Esophagus squamous epithelium (tissue), 5 donors: Measurements from ENCODE around the gene SIM1. TPM values are rescaled to one million over a fixed set of nuclear protein-coding genes. Genes with fewer than 3 reads are reported as not detected.
A peak's percentile ranks its signal among the peaks of the same experiment; 100 is the strongest.

Experiments
- DNase-seq: peaks from one replicate; lab custom pipeline; 2025; lab: John Stamatoyannopoulos, UW
- H3K27ac ChIP-seq, 4 donors: fragments of 200-600 bp; sonication (generic); one replicate each; pipeline ENCODE4 v1.5.1; 2016 to 2019; ENCODE audit warnings: mild to moderate bottlenecking in 1 of 4
- H3K27me3 ChIP-seq, 4 donors: fragments of 200-600 bp; sonication (generic); 1 replicate in 3 of 4; 2 replicates in 1 of 4; pipeline versions ENCODE4 v1.5.1 to v1.6.0; 2017 to 2021; ENCODE audit warnings: antibody characterized with exemption in 1 of 4
- H3K36me3 ChIP-seq, 3 donors: fragments of 200-600 bp; sonication (generic); one replicate each; pipeline ENCODE4 v1.5.1; 2016 to 2019
- H3K4me1 ChIP-seq, 3 donors: fragments of 200-600 bp; sonication (generic); one replicate each; pipeline ENCODE4 v1.5.1; 2017 to 2019
- H3K4me3 ChIP-seq, 4 donors: fragments of 200-600 bp; sonication (generic); 1 replicate in 3 of 4; 2 replicates in 1 of 4; pipeline ENCODE4 v1.5.1; 2016 to 2019; ENCODE audit warnings: mild to moderate bottlenecking in 2 of 4, moderate library complexity in 1 of 4
- H3K9me3 ChIP-seq, 3 donors: fragments of 200-600 bp; sonication (generic); one replicate each; pipeline ENCODE4 v1.5.1; 2016 to 2019
- CTCF ChIP-seq, 6 experiments: fragments of 450-650 bp in 4 of 6; fragments of 200-600 bp in 2 of 6; sonication (generic) in 2 of 6; IDR thresholded peaks; one replicate each; pipeline ENCODE4 v1.5.1; 2016 to 2019; ENCODE audit warnings: antibody characterized with exemption in 6 of 6, mild to moderate bottlenecking in 4 of 6, moderate library complexity in 4 of 6
- POLR2A ChIP-seq, 4 donors: fragments of 450-650 bp; IDR thresholded peaks; one replicate each; pipeline ENCODE4 v1.6.1; 2017; ENCODE audit warnings: antibody characterized with exemption in 4 of 4, mild to moderate bottlenecking in 4 of 4, moderate library complexity in 3 of 4
- WGBS, 2 donors: methylation state at CpG; one replicate each; pipeline ENCODE4 v1.1.5; 2018; 5-methylcytosine and 5-hydroxymethylcytosine counted together
- intact Hi-C: fragments of 100-400 bp; cut with DNase I; formaldehyde crosslinking; loops from one replicate; pipeline ENCODE4 v1.15.0; 2022
- total RNA-seq, 4 donors: library from RNA; depleted of rRNA; stranded (reverse); fragments of >200 nt; gene quantifications; one replicate each; pipeline ENCODE4 v1.1.0, GENCODE V29; 2016
- donor health status: DM: yes; HTN: yes; CAD: no.

Gene SIM1
- total RNA-seq, 4 donors from 2014 or later: under 0.01 TPM; not detected in 3

GRCh38 chr6:100467129-100468015 lies 2.7 kb upstream of the SIM1 start:
- no peak overlapping the region for H3K4me3 ChIP-seq
- H3K9me3 ChIP-seq: no peaks in the 10 kb centered on the region
- H3K4me1 ChIP-seq: peaks cover 0 to 38% (median 14%) of the 10 kb centered on the region in 3 donors
- H3K36me3 ChIP-seq: no peaks in the 10 kb centered on the region
- no peak for DNase-seq
- intact Hi-C loops: no loop called here
- WGBS, 2 donors: 7 to 17% methylated on average over 9 to 21 of the region's 49 CpGs
- TF ChIP-seq POLR2A (IDR thresholded peaks at IDR 0.05) (no peak), CTCF (IDR thresholded peaks at IDR 0.05) (no peak)
- peaks cover 41 to 100% (median 64%) of the 10 kb centered on the region in 4 donors for H3K27me3 ChIP-seq
- H3K27ac ChIP-seq: no peak overlapping the region

GRCh38 chr6:100466410-100467128 lies 1.8 kb upstream of the SIM1 start:
- TF ChIP-seq POLR2A (IDR thresholded peaks at IDR 0.05) (no peak), CTCF (IDR thresholded peaks at IDR 0.05) (no peak)
- WGBS, 2 donors: 11 to 15% methylated on average over 17 to 21 of the region's 21 CpGs
- intact Hi-C loops: no loop called here

GRCh38 chr6:100465701-100466409 lies 1.1 kb upstream of the SIM1 start:
- intact Hi-C loops: no loop called here
- H3K27me3 ChIP-seq: peaks cover 43 to 100% (median 77%) of the 10 kb centered on the region in 4 donors
- 16 to 19% methylated on average over 20 of the region's 20 CpGs for WGBS, 2 donors
- H3K4me3 ChIP-seq: no peak overlapping the region
- no peaks in the 10 kb centered on the region for H3K36me3 ChIP-seq
- no peaks in the 10 kb centered on the region for H3K9me3 ChIP-seq
- peaks cover 0 to 46% (median 14%) of the 10 kb centered on the region in 3 donors for H3K4me1 ChIP-seq
- H3K27ac ChIP-seq: no peak overlapping the region
- no peak for TF ChIP-seq CTCF (IDR thresholded peaks at IDR 0.05)
- TF ChIP-seq POLR2A (IDR thresholded peaks at IDR 0.05): no peak
- DNase-seq: no peak

More at GRCh38 chr6:100466410-100467128, 1.8 kb upstream of the SIM1 start:
- no peak for DNase-seq
- Histone ChIP-seq H3K4me3 (no peak overlapping the region), H3K36me3 (no peaks in the 10 kb centered on the region), H3K9me3 (no peaks in the 10 kb centered on the region), H3K4me1 (peaks cover 0 to 39% (median 14%) of the 10 kb centered on the region in 3 donors), H3K27ac (no peak overlapping the region), H3K27me3 (peaks cover 41 to 100% (median 71%) of the 10 kb centered on the region in 4 donors)

GRCh38 chr6:100464162-100464851 lies 414 bp downstream of the SIM1 start:
- Histone ChIP-seq H3K36me3 (no peaks in the 10 kb centered on the region), H3K9me3 (no peaks in the 10 kb centered on the region), H3K4me1 (peaks cover 0 to 46% (median 14%) of the 10 kb centered on the region in 3 donors), H3K27ac (no peak overlapping the region), H3K4me3 (peak overlapping the region in 2 of 4 donors; percentile 34 to 48), H3K27me3 (peaks cover 38 to 100% (median 84%) of the 10 kb centered on the region in 4 donors)
- no peak for TF ChIP-seq CTCF (IDR thresholded peaks at IDR 0.05)
- no peak for TF ChIP-seq POLR2A (IDR thresholded peaks at IDR 0.05)
- intact Hi-C loops: no loop called here
- 10 to 14% methylated on average over 2 to 13 of the region's 46 CpGs for WGBS, 2 donors
- no peak for DNase-seq
